ENCODE measurements around the gene SMYD3.
"Not testable (repeated sequence)": the region's sequence is repeated elsewhere in the genome, so short reads cannot be mapped to it uniquely, and the experiment has no call there.

SMYD3 gene

DNA sequence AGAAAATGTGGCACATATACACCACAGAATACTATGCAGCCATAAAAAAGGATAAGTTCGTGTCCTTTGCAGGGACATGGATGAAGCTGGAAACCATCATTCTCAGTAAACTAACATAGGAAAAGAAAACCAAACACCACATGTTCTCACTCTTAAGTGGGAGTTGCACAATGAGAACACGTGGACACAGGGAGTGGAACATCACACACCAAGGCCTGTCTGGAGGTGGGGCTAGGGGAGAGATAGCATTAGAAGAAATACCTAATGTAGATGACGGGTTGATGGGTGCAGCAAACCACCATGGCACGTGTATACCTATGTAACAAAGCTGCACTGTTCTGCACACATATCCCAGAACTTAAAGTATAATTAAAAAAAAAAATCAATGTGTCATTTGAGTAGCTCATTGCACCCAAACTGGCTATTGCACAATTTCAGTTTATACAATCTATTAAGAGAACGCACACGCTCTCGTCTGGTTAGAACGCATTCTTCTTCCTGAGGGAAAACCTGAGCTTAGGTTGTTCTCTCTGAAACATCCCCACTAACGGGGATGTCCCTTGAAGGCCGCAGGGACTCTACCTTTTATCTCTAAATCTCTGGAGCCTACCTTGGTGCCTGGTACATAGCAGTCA lies 535.9 kb downstream of the SMYD3 start:
- not testable (repeated sequence) for DNase-seq

DNA sequence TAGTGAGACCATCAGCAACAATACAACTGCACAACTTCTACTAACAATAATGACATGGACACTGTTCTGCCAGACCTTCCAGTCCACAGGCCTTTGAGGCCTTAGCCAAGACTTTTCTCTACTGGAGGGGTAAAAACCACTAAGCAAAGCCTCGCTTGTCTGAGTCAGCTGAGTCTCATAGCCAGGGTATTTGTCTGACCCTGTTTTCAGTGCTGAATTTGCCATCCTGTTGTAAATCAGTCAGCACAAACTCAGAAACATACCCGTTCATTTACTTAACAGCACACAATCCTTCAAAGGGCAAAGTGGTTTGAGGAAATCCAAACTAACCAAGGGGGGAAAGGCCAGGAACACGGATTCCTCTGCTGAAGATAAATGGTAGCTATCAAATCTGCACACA lies 537.8 kb downstream of the SMYD3 start:
- DNase-seq = peak; percentile 79

DNA sequence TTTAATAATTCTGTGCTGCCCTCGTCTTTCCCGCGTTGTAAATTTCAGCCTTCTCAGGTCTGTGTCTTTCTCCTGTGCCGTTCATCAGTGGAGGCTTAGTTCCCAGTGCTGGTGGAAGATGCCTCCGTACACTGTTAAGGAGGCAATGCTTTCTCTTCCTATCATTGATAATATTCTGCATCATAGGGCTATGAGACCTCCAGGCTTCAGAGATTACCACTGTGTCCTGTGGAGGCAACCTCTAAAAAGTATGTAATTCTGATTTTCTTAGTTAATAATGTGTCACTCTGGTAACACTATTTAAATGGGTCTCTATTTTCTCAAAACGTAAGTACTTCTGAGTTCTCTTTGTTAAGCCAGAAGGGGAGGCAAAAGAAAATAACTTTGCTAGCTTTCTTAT lies 538.3 kb downstream of the SMYD3 start:
- DNase-seq = no peak

DNA sequence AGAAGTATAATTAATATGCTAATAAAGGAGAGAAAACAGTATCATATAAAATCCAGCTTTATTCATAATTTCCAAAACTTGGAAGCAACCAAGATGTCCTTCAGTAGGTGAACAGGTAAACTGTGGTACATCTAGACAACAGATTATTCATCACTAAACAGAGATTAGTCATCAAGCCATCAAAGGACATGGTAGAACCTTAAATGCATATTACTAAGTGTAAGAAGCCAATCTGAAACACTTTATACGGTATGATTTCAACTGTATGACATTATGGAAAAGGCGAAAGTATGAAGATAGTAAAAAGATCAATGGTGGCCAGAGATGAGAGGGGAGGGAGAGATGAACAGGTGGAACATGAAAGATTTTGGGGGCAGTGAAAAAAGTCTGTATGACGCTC lies 541.7 kb downstream of the SMYD3 start:
- no peak for DNase-seq

DNA sequence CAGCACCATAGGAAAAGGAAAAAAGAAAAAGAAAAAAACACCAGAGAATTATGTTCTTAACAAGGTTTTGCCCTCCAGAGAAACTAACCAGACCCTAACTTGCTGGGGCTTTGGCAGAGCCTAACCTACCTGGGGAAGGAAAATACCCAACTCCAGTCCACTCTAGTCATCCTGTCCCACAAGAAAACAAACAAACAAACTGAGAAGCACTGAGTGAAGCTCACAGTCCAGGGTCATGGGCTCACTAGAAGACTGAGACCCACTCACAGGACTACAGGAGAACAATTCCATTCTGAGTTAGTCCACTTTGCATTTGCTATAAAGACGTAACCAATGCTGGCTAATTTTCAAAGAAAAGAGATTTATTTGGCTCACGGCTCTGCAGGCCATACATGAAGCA lies 543.4 kb downstream of the SMYD3 start:
- DNase-seq = no peak

DNA sequence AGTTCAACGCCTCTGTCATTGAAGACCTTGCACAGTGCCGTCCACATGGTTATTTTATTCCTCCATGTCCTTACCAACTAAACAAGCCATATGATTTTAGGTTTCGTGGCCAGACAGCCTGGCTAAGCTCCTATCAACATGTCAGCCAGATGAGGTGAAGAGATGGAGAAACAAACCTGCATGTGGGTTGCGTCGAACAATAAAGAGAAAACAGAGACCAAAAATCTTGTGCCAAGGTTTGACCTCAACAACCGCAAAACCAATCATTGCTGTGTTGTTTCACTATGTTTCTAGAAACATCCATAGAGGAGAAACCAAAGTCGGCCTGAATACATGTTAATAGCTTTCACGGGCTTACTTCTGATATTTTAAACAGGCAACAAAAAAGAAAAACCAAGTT lies 544.6 kb downstream of the SMYD3 start:
- no peak for DNase-seq

DNA sequence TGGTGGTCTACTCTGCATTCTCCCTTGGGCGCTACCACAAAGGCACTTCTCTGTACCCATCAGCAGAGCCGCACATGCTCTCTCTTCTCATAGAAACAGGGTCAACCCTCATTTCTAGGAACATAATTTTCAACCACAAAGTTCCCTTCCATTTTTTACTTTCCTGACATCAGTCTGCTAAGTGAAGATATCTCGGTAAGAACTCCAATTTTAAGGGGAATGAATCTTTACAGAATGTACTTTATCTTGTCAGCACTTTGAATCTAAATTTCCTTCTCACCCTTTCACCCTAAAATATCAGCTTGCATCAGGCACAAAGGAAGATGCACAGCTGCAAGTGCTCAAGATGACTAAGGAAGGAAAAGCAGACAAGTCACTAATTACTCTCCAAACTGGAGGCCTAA lies 545.9 kb downstream of the SMYD3 start:
- no peak for DNase-seq

DNA sequence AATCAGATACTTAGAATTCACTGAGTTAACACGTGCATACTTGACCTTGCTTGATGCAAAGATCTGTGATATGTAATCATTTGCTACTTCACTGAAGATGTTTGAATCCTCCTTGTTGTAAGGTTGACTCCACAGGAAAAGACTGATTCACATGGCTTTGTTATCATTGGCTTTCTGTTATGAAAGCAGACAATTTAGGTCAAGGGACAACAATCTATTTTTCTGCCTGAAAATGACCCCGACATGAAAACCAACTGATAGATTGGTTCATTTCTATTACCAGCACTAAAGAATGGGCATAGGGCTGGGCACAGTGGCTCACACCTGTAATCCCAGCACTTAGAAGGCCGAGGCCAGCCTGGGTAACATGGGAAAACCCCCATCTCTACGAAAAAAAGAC lies 546.9 kb downstream of the SMYD3 start:
- no peak for DNase-seq

DNA sequence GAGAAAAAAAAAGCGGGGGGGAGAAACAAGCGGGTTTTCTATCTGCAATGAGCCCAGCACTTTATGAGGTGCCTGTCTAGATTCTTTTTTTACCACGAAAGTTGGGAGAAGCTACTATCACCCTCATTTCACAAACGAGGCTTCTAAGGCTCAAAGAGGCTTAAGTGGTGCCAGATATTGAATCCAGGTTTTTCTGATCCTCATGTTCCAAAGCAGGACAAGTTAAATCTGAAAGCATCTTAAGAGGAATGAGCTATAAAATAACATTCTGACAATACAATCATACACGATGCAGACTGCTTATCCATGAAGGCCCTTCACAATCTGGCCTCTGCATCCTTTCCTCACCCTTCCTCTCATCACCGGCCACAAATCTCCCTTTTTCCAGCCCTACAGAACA lies 549.1 kb downstream of the SMYD3 start:
- DNase-seq = no peak

DNA sequence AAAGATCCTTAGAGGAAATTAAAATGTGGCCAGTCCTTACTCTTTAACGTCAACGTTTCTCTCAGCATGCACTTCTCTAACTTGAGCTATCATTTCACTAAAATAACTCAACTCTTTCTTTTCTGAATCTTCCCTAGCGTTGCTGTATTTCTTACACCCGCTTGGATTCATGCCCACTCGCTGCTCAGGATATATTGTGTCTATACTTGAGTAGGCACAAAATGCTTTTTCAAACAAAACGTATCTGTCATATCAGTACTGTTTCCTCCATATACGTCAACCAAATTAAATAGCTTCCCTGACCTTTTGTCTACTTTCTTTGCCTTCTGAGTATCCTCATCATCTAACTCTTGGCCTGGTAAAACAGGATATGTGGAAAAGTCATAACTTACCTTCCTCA lies 549.7 kb downstream of the SMYD3 start:
- DNase-seq = no peak

DNA sequence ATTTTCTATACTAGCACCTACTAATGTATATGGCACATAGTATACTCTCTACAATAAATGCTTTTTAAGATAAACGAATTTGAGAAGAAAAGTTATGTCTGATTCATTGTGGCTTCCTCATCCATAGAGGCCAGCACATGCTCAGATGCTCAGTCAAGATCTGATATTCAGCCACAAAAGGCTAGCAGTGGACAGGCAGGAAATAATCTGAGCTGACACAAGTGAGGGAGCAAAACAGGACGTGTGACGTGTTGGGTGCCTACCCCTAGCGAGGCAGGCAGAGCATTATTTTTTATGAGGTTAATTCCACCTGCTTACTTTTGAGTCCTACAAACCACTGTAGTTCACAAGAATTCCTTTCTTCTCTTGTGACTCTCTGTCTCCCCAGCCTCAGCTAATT lies 550.9 kb downstream of the SMYD3 start:
- no peak for DNase-seq

DNA sequence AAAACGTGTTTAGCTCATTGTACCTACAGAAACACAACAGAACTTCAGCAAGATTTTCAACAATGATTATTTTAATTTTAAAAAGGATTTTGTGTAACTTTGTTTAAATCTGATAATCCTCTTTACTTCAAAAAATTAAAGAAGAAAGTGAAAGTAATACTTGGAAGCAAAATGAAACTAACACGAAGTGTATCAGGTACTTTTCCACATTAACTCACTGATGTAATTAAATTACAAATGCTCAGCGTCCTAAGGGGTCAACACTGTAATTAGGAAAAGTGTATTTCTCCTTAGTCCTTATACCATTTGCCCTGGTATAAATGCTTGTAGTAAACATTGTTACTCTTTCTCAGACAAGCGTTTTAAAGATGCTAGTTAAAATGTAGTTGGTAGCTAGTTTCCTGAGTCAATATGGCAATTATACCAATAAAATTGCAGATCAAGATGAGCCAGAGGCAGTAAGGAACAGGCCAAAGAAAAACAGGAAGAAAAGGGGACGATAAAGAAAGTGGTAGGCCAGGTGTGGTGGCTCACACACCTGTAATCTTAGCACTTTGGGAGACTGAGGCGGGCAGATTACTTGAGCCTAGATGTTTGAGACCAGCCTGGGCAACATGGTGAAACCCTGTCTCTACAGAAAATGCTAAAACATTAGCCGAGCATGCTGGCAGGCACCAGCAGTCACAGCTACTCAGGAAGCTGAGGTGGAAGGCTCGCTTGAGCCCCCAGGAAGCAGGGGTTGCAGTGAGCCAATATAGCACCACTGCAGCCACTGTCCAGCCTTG lies 553.0 kb downstream of the SMYD3 start:
- peak; percentile 18 for DNase-seq

DNA sequence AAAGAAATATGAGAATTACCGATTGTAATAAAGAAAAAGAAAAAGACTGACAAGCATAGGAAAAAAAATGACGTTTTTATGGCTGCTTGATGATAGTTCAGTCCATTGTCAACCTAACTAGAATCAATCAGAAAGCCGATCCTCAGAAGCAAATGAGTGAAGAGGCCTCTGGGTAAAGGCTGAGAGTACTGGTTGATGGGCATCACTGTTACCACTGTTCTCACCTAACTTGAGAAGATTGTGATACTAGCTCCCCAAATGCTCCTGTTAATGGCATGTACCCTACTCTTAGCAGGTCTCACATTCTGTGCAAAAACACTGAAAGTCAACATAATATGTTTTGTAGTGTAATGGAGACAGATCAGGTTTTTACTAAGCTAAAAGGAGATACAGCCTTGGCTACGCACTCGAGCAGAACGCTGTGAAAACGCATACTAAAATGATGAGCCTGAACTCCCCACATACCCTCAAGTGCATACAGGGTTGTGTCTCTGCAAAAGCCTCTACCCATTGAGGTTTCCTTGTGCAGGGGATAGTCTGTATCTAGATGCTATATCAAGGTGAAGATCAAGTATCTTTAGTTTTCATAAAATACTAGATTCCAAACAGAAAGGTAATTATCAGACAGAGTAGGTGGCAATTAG lies 554.6 kb downstream of the SMYD3 start:
- no peak for DNase-seq

DNA sequence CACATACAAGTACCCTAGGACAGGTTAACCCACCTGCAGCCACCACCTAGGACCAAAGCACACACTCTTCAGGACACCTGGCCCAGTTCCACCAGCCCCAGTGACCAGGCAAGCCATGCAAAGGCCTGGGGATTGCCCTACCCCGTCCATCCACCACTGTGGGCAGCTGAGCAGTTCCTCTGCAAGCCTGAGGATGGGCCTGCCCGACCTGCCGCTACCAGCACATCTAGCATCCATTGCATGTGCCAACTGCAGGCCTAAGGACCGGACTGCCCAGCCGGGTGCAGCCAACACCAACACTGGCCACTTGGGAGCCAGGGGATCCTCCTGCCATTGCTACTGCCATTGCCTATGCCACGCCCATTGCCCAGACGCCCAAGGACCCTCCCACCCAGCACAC lies 558.3 kb downstream of the SMYD3 start:
- no peak for DNase-seq

DNA sequence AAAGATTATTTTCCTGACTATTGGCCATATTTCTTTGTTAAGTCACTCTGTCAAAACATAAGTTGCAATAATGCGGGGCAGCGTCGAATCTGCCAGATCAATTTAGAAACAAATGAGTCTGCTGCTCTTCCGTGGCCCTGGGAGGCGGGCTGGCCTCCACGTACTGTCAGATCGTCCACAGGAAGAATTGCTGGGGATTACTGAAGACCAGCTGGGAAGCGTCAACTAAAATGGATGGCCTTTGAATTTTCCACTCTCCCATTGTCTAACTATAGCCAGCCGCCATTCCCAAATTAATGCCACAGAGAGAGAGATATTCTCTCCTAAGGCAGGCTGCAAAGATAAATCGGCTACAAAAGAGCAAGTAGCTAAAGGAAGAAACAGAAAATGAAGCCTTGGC lies 560.2 kb downstream of the SMYD3 start:
- no peak for DNase-seq

DNA sequence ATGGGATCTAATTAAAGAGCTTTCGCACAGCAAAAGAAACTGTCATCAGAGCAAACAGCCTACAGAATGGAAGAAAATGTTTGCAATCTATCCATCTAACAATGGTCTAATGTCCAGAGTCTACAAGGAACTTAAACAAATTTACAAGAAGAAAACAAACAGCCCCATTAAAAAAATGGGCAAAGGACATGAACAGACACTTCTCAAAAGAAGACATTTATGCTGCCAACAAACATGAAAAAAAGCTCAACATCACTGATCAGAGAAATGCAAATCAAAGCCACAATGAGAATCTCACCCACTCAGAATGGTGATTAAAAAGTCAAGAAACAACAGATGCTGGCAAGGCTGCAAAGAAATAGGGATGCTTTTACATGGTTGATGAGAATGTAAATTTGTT lies 561.9 kb downstream of the SMYD3 start:
- DNase-seq = not testable (repeated sequence)

DNA sequence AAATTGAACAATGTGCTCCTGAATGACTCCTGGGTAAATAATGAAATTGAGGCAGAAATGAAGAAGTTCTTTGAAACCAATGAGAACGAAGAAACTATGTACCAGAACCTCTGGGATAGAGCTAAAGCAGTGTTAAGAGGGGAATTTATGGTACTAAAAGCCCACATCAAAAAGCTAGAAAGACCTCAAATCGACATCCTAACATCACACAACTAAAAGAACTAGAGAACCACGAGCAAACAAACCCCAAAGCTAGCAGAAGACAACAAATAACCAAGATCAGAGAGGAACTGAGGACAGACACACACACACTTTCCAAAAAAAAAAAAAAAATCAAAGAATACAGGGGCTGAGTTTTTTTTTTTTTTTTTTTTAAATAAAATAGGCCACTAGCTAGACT lies 564.2 kb downstream of the SMYD3 start:
- DNase-seq = no peak

DNA sequence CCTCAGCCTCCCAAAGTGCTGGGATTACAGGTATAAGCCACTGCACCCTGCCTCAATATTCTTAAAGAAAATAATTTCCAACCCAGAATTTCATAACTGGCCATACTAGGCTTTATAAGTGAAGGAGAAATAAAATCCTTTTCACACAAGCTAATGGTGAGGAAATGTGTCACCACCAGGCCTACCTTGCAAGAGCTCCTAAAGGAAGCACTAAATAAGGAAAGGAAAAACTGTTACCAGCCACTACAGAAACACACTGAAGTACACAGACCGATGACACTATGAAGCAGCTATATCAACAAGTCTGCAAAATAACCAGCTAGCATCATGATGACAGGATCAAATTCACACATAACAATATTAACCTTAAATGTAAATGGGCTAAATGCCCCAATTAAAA lies 565.3 kb downstream of the SMYD3 start:
- not testable (repeated sequence) for DNase-seq

DNA sequence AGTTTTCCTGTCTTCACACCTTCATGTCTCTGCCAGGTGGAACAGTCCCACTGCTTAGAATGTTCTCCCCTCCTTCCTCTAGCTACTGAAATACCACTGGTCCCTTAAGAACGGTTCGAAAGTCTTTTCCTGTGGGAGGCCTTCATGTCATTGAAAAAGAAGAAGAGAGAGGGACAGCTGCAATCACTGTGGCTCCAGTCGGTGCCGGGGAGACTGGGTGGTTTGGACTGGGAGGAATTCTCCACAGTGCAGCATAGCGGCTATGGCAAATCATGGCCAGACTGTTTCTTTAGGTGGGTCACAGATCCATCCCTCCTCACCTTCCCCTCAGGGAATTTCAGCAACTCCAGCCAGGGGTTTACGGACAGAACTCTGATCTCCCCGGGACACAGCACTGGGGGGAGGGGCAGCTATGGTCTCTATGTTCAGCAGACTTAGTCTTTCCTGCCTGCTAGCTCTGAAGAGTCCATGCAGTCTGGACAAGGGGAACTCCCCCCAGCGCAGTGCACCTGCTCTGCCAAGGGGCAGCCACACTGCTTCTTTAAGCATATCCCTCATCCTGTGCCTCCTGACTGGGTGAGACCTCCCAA lies 567.2 kb downstream of the SMYD3 start:
- DNase-seq = no peak

DNA sequence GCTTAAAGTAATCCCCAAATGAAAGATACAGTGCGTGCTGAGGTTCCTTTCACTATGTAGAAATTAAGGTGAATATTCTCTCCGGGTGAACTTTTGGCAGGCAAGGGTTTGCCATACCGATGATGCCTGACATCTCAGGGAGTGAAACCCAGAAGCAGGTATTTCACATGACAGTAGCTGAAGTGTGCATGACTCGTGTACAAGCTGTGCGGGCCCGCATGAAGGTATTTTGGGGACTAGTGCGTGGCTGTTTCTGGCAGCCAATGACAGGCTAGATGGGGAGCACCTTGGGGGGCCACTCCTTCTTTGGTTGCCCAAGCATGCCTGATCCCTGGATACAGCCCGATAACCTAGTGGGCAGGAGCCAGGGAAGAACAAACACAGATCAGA lies 569.0 kb downstream of the SMYD3 start:
- no peak for DNase-seq

DNA sequence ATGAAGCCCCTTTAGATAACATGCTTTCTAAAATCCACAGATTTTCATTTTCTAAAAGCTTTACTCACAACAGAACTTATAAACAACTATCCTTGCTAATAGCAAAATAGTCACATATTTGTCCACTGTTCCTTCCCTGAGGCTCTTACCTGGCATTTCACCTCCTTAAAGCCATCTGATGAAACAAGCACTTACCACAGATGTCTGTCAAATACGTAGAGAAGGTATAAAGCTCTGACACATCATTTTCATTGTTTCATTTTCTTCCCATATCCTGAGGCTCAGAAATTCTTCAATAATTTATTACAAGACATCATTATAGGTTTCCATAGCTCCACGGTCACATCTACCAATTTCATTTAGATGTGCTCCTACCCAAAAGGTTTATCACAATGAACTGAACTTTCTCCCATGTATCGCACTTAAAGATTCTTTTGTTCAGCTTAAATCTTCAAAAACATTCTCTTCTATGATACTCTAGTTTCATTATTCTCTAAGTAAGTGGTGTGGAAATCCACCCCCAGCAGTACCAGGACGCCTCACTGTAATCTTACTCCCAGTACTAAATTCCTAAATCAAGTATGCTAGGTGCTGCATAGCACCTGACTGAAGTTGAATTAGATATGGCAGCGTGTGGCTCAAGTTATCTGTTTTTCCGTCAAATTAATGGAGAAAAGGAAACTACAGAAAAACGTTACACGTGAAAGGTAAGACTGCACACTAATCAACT lies 569.6 kb downstream of the SMYD3 start:
- no peak for DNase-seq

DNA sequence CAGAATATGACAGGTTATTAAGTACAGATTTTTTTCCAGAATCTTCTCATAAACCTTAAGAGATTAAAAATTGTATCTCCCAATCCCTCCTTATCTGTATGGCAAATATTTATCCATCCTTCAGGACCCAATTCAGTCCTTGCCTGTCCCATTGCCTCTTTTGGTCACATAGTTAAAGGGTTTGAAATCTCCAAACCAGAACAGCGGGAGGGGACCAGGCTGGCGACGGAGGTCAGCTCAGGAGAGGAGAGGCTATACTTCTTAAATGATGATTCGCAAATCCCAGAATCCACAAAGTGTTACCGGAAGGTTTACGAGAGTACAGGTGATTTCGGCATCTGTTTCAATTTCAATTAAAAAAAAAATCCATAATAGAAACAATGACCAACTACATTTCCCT lies 572.7 kb downstream of the SMYD3 start:
- DNase-seq = no peak

DNA sequence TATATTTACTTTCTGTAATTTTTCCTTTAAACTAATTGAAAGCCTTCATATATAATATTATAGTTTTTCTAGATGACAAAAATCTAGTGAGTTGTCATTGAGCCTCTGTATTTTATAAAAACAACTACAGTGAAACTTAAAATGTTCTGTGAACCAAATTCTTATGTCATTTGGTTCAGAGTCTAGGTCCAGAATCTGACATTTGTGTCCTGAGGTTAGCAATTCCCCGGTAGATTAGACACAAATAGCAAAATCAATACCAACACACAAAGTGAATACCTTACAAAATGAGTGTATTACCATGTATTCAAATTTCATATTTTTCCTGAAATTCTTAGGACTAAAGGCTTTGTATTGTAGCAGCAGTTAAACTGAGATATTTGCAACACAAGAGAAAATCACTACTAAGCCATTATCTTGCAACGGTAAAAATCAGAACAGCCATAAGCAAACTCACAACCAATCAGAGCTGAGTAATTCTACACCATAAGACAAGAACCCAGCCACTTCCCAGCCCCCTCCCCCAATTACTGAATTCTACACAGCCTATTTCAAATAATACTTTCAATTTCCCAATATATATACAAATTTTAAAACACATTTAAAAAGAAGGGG lies 573.5 kb downstream of the SMYD3 start:
- no peak for DNase-seq

Measured in kidney glomerular epithelial cell (primary cell).